Measurements from ENCODE around the gene PROM1.

Gene PROM1

DNA sequence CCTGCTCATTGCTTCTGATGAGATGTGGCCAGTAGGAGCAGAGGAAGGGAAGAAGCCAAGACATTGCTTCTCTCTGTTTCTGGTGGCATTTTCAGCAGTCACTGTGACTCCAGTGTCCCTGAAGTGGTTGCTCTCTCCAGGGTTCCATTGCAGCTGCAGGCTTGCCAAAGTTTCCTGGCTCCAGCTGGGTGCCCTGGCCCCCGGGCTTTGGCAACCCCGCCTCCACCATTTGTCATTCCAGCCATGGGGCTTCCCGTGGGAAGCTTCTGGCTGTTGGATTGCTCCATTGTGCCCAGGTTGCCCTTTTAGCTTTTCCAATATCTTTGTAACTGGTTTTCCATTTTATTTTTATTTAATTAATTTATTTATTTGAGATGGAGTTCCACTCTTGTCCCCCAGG lies 158.0 kb downstream of the PROM1 start:
- no peak overlapping the region for H3K4me3 ChIP-seq (ENCODE audit: control insufficient read depth, low read depth, low read length)
- TF ChIP-seq, protein P1, sequence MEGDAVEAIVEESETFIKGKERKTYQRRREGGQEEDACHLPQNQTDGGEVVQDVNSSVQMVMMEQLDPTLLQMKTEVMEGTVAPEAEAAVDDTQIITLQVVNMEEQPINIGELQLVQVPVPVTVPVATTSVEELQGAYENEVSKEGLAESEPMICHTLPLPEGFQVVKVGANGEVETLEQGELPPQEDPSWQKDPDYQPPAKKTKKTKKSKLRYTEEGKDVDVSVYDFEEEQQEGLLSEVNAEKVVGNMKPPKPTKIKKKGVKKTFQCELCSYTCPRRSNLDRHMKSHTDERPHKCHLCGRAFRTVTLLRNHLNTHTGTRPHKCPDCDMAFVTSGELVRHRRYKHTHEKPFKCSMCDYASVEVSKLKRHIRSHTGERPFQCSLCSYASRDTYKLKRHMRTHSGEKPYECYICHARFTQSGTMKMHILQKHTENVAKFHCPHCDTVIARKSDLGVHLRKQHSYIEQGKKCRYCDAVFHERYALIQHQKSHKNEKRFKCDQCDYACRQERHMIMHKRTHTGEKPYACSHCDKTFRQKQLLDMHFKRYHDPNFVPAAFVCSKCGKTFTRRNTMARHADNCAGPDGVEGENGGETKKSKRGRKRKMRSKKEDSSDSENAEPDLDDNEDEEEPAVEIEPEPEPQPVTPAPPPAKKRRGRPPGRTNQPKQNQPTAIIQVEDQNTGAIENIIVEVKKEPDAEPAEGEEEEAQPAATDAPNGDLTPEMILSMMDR (IDR thresholded peaks at IDR 0.05; ENCODE audit: control insufficient read depth, insufficient read depth, low read depth, low read length, missing control alignments) = no peak
- no peak for DNase-seq (ENCODE audit: low read depth)

DNA sequence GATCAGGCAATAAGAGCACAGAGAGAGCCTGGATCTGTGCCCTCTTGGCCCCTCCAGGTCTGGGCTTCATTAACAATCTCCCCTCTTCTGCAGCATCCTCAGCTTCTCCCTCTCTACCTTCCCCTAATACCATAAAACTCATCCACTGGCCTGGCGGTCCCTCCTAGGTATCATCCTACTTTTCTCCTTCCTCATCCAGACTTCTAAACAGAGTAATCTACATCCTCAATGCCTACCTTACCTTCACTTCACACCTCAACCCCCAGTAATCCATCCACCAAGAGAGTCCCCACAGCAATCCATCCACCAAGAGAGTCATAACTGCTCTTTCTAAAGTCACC lies 162.3 kb downstream of the PROM1 start:
- DNase-seq (ENCODE audit: low read depth) = no peak
- H3K4me3 ChIP-seq (ENCODE audit: control insufficient read depth, low read depth, low read length) = no peak overlapping the region
- TF ChIP-seq, protein P1 (IDR thresholded peaks at IDR 0.05; ENCODE audit: control insufficient read depth, insufficient read depth, low read depth, low read length, missing control alignments) = no peak

DNA sequence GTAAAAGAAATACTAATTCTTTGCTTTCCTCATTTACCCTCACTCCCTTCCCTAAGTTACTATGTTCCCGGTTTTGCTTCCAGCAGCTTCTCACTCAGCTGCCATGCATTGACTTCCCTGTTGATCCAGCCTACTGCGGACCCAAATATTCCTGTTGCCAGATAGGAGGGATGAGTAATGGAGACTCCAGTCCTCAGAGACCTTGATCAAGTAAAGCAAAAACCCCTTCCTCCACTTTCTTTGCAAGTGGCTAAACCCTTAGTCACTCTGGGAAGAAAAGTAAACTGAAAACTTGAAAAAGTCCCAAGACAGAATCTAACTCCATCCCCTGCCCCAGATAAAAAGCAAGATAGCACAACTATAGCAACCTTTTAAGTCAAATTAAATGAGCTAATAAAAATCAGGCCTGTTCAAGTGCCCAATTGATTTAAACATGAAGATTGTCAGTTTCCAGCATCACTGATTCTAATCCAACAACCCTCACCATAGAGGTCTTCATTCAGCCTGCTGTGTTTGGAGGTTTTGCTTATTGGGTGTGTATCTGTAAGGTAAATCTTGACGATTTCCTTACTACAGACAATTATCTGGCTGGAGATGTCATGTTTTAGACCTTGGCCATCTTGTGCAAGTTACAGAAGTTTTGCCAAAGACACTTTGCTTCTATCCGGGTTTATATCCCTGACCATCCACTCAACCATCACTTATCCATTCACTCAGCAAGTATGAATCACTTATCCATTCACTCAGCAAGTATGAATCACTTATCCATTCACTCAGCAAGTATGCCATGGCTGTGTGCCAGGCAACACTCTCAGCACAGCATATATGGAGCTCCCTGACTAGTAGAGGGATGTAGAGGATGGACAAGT lies 162.9 kb downstream of the PROM1 start:
- DNase-seq (ENCODE audit: low read depth) = peak; percentile 91
- TF ChIP-seq, protein P1 (IDR thresholded peaks at IDR 0.05; ENCODE audit: control insufficient read depth, insufficient read depth, low read depth, low read length, missing control alignments) = no peak
- H3K4me3 ChIP-seq (ENCODE audit: control insufficient read depth, low read depth, low read length) = no peak overlapping the region

DNA sequence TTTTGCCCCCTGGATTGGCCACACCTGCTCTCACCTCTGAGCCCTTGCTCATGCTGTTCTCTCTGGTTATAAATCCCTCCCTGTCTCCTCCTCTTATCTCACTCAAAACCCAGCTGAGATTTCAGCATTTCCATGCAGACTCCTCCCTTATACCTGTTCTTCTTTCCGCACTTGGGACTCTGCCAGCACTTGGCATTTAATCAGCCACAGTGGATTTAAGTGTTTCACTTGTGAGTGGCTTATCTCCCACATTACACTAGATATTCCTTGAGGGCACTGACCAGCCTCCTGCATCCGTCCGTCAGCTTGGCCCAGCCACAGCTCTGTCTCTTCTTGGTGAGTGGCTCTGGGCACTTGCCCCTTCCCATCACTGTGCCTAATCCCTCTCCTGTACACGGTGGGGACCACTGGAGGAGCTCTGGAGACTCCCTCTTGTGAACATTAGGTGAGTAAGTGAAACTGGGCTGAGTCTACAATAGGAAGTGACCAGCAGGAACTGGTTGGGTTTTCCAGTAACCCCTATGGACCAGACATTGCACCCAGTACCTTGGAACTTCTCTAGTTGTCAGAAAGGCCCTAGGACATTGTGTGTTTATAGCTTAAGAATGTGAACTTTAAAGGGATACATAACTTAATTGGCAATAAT lies 165.2 kb downstream of the PROM1 start:
- DNase-seq (ENCODE audit: low read depth) = no peak

More for the DNA sequence above, 165.2 kb downstream of the PROM1 start:
- H3K4me3 ChIP-seq (ENCODE audit: control insufficient read depth, low read depth, low read length) = no peak overlapping the region
- TF ChIP-seq, protein P1 (IDR thresholded peaks at IDR 0.05; ENCODE audit: control insufficient read depth, insufficient read depth, low read depth, low read length, missing control alignments) = no peak
